Effector CD4-positive, alpha-beta T cell (primary cell): ENCODE measurements around the gene DNAI1.

Experiments
- DNase-seq: peaks from one replicate; pipeline ENCODE4 v3.0.0-alpha.2; 2020

Gene DNAI1

GRCh38 chr9:34560599-34561214, 102.1 kb downstream of the DNAI1 start:
- no peak for DNase-seq

GRCh38 chr9:34562135-34562745, 103.6 kb downstream of the DNAI1 start:
- DNase-seq, result no peak

- DNase-seq, result no peak
Observed at GRCh38 chr9:34563262-34563661, 104.7 kb downstream of the DNAI1 start.

GRCh38 chr9:34564617-34565016, 106.0 kb downstream of the DNAI1 start:
- DNase-seq, result no peak

GRCh38 chr9:34565856-34566255, 107.3 kb downstream of the DNAI1 start:
- DNase-seq, result no peak

GRCh38 chr9:34566322-34566721, 107.7 kb downstream of the DNAI1 start:
- no peak for DNase-seq

- DNase-seq, result no peak
Observed at GRCh38 chr9:34566972-34567371, 108.4 kb downstream of the DNAI1 start.

GRCh38 chr9:34568133-34568532, 109.5 kb downstream of the DNAI1 start:
- no peak for DNase-seq

GRCh38 chr9:34568774-34569173, 110.2 kb downstream of the DNAI1 start:
- DNase-seq, result no peak

- DNase-seq, result no peak
Observed at GRCh38 chr9:34570376-34570775, 111.8 kb downstream of the DNAI1 start.
